Calu3 (cell line): ENCODE results near the gene CCL21. TPM values are rescaled to one million over a fixed set of nuclear protein-coding genes. Genes with fewer than 3 reads are reported as not detected.

Source experiments
- BruUV-seq: library from RNA; stranded (reverse); fragments of 400-500 nt; replicated peaks from 2 replicates; lab custom pipeline; 2021; lab: Mats Ljungman, UMichigan
- CTCF ChIA-PET: fragments of 300-600 bp; sonication (Branson Sonifier 250); formaldehyde crosslinking; loops from one replicate; lab custom pipeline; 2022; ENCODE audit warnings: antibody characterized with exemption; lab: Charles Lee
- DNase-seq: peaks from one replicate; pipeline ENCODE4 v3.0.0; 2022
- H3K27ac Mint-ChIP-seq: one replicate; pipeline ENCODE4 v1.8.0; 2022; ENCODE audit warnings: mixed read lengths; ENCODE audit not compliant: unreplicated experiment
- H3K27me3 Mint-ChIP-seq: one replicate; pipeline ENCODE4 v1.8.0; 2022; ENCODE audit warnings: mixed read lengths; ENCODE audit not compliant: unreplicated experiment
- H3K36me3 Mint-ChIP-seq: one replicate; pipeline ENCODE4 v1.8.0; 2022; ENCODE audit warnings: mild to moderate bottlenecking, moderate library complexity, mixed read lengths; ENCODE audit not compliant: insufficient read depth, unreplicated experiment
- H3K4me1 Mint-ChIP-seq: one replicate; pipeline ENCODE4 v1.8.0; 2022; ENCODE audit warnings: mild to moderate bottlenecking, low read depth, mixed read lengths; ENCODE audit not compliant: unreplicated experiment
- H3K4me3 Mint-ChIP-seq: one replicate; pipeline ENCODE4 v1.8.0; 2022; ENCODE audit warnings: mild to moderate bottlenecking, low read depth, moderate library complexity, mixed read lengths; ENCODE audit not compliant: unreplicated experiment
- H3K9me3 Mint-ChIP-seq: one replicate; pipeline ENCODE4 v1.8.0; 2022; ENCODE audit warnings: low read depth, mixed read lengths; ENCODE audit not compliant: unreplicated experiment
- intact Hi-C: fragments of 100-400 bp; cut with micrococcal nuclease; formaldehyde crosslinking; loops from one replicate; pipeline ENCODE4 v1.10.0; 2022; ENCODE audit not compliant: unreplicated experiment
- total RNA-seq: library from RNA; stranded (reverse); gene quantifications from 2 replicates; pipeline ENCODE4 v1.2.3, GENCODE V29; 2022
- TF ChIP-seq, protein P1 (sequence below): fragments of 200-600 bp; IDR thresholded peaks from one replicate; pipeline ENCODE4 v1.8.0; 2022; ENCODE audit warnings: antibody characterized with exemption; ENCODE audit not compliant: unreplicated experiment

The CCL21 gene
- total RNA-seq, 1 experiment from 2014 or later: not detected

DNA sequence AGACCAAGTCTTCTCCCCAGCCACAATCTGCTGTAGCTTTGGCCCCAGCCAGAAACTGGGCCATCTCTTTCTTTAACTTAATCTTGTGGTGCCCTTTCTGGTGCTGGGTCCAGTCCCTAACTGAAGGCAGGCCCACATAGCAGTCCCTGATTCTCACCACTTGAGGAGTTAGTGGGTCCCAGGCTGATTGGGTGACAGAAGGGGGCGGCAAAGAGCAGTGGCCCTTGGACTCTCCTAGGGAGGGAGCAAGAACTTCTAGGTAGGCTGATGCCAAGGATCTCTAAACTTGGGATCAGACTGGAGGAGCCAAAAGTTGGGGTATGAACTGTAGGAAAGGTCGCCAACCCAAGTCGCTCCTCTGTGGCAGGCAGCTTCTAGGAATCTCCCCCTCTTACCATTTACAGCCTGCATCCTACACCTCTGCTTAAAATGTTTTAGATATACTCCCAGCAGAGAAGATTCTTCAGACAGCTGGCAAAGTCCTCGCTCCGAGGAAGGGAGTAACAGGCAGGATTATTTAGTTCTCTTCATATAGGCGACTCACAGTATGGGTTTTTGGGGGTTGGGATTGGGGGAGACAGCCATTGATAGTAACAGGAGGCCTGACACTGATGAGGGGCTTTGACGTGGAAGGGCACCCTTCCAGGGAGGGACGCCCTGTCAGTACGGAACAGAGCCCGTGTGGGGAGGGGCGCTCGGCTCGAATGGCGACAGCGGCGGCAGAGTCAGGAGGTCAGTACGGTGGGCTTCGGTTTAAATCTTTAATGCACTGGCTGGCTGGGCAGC is 45.5 kb downstream of the CCL21 start:
- TF ChIP-seq, protein P1, sequence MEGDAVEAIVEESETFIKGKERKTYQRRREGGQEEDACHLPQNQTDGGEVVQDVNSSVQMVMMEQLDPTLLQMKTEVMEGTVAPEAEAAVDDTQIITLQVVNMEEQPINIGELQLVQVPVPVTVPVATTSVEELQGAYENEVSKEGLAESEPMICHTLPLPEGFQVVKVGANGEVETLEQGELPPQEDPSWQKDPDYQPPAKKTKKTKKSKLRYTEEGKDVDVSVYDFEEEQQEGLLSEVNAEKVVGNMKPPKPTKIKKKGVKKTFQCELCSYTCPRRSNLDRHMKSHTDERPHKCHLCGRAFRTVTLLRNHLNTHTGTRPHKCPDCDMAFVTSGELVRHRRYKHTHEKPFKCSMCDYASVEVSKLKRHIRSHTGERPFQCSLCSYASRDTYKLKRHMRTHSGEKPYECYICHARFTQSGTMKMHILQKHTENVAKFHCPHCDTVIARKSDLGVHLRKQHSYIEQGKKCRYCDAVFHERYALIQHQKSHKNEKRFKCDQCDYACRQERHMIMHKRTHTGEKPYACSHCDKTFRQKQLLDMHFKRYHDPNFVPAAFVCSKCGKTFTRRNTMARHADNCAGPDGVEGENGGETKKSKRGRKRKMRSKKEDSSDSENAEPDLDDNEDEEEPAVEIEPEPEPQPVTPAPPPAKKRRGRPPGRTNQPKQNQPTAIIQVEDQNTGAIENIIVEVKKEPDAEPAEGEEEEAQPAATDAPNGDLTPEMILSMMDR: peak; percentile 66
- DNase-seq: peak; percentile 71
- BruUV-seq: no TSS peak
- Mint-ChIP-seq H3K27me3 (peaks cover 8% of the 10 kb centered on the region), H3K4me3 (peak overlapping the region; percentile 68), H3K9me3 (no peaks in the 10 kb centered on the region), H3K36me3 (peaks cover 15% of the 10 kb centered on the region), H3K27ac (no peak overlapping the region), H3K4me1 (no peaks in the 10 kb centered on the region)
- intact Hi-C loops: no loop called here
- CTCF ChIA-PET: interaction anchor here (1.0 kb wide), 2 partner anchors 12 to 18 kb away, joined by 4 to 6 read pairs; partner anchors contain the start of genes GALT and IL11RA

DNA sequence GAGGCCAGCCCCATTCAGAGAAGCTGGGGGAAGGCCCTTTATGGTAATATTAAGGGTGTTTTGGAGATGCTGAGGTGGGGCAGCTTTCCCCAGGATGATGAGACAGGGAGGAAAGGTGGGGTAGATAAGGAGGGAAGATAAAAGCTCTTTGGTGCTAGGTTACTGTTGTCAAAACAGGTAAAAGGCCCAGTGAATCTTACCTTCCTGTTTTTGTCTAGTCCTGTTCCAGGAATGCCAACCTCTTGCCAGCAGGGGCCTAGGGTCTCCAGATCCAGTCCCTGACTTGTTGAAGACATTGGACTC is 46.7 kb downstream of the CCL21 start:
- Mint-ChIP-seq H3K36me3 (peaks cover 15% of the 10 kb centered on the region), H3K9me3 (no peaks in the 10 kb centered on the region), H3K4me3 (no peak overlapping the region), H3K27me3 (no peaks in the 10 kb centered on the region), H3K27ac (no peak overlapping the region), H3K4me1 (no peaks in the 10 kb centered on the region)
- CTCF ChIA-PET: no interaction called here
- TF ChIP-seq, protein P1: no peak
- no TSS peak for BruUV-seq
- intact Hi-C loops: no loop called here
- DNase-seq: no peak

DNA sequence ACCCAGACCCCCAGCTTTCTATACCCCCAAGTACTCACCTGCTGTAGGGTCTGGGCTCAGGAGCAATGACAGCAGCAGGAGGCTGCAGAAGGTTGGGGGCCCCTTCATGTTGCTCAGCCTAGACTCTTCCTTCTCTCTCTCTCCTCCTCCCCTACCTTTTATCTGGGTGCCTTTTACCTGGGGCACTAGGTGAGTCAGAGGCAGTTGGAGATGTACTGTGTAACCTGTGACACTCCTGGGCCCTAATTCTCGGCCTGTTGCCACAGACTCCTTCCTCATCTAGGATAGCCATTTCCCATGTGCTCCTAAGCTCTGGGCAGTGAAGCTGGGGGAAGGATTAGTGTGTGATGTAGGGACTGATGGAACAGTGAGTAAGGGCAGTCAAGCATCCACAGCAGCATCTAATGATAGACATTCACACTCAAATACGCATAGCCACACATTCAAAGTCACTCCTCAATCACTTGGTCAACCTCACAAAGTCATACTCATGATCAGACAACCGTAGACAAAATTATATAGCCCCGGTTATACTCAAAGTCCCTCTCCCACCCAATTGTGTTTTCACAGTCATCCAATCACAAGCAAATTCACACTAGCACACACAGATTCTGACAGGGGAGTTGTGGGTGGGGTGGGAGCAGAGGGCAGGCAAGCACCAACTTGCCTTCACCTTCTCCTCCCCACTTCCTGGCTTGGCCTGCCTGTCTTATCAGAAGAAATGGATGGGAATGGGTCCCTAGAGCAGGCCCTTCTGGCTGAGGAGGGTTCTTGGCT is 47.2 kb downstream of the CCL21 start, which contains the start of gene CCL27:
TSS of gene CCL27 (minus strand) at position 132 of the 777 bp plus-strand sequence. CDS start at position 108, 24 bp downstream.
- H3K4me1 Mint-ChIP-seq: no peaks in the 10 kb centered on the region
- CTCF ChIA-PET: interaction anchor here (0.6 kb wide), 1 partner anchor 377 kb away, joined by 4 read pairs; no protein-coding TSS in a partner anchor

DNA sequence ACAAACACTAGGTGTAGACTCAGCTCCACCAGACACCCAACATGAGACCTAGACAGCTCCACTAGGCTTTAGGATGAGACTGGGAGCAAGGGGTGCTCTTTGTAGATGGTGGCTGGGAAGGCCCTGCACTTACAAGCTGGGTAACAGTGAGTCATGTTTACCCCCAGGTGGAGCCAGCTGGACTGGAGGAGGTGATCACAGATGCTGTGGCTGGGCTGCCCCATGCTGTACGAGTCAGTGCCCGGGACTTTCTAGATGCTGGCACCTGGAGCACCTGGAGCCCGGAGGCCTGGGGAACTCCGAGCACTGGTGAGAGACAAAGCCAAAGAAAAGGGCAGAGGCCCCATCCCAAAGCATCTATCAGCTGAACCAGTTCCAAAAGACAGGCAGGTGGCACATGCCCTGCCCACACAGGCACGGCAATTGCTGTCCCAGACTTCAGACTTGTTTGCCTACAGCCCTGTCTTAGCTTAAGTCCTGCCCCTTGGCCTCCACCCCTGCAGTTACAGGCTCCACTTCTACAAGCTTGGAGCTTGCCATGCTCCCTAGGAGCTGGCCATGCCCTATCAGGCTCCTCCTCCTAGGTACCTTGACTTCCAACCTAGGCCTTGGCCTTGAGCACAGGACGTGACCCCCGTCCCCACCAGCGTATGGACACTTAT is 50.2 kb downstream of the CCL21 start:
- H3K4me1 Mint-ChIP-seq: no peaks in the 10 kb centered on the region
- no peak for DNase-seq
- no TSS peak for BruUV-seq
- intact Hi-C loops: no loop called here
- H3K36me3 Mint-ChIP-seq: peaks cover 2% of the 10 kb centered on the region
- peaks cover 6% of the 10 kb centered on the region for H3K27me3 Mint-ChIP-seq
- TF ChIP-seq, protein P1: no peak
- no peak overlapping the region for H3K4me3 Mint-ChIP-seq
- no peaks in the 10 kb centered on the region for H3K9me3 Mint-ChIP-seq
- CTCF ChIA-PET: no interaction called here
- H3K27ac Mint-ChIP-seq: no peak overlapping the region

More for the DNA sequence above, 47.2 kb downstream of the CCL21 start, which contains the start of gene CCL27:
- Mint-ChIP-seq H3K36me3 (peaks cover 15% of the 10 kb centered on the region), H3K27ac (no peak within 1 kb of the TSS), H3K9me3 (no peaks in the 10 kb centered on the region), H3K4me3 (no peak within 1 kb of the TSS), H3K27me3 (no peaks in the 10 kb centered on the region)
- no peak for DNase-seq
- TF ChIP-seq, protein P1: no peak
- intact Hi-C loops: no loop called here
- no TSS peak for BruUV-seq
